HEK293 (cell line): ENCODE results near the gene OR13H1.

ENCODE experiments used
- CTCF ChIA-PET: fragments of 350-600 bp; formaldehyde crosslinking; extraction: SDS; loops from one replicate; lab custom pipeline; 2021; ENCODE audit warnings: antibody characterized with exemption; lab: Yijun Ruan, JAX
- POLR2A ChIA-PET: fragments of 300-600 bp; formaldehyde crosslinking; extraction: SDS; loops from one replicate; lab custom pipeline; 2020; ENCODE audit warnings: antibody characterized with exemption, inconsistent platforms; lab: Yijun Ruan, JAX
- H3K27ac ChIP-seq: fragments of 200-500 bp; sonication (Bioruptor generic); 2 replicates; pipeline ENCODE4 v1.5.1; 2014; ENCODE audit warnings: low read depth, low read length, control low read depth, inconsistent platforms; ENCODE audit errors: extremely low read depth
- H3K36me3 ChIP-seq, 2 experiments: fragments of 200-500 bp in 1 of 2; sonication (Bioruptor generic) in 1 of 2; 1 replicate in 1 of 2; 2 replicates in 1 of 2; pipeline ENCODE4 v1.5.1; 2014 to 2017; ENCODE audit warnings: inconsistent platforms in 2 of 2, low read length in 2 of 2; ENCODE audit not compliant: control insufficient read depth in 2 of 2, insufficient read depth in 1 of 2
- H3K4me1 ChIP-seq: fragments of 200-500 bp; sonication (Bioruptor generic); 2 replicates; pipeline ENCODE4 v1.5.1; 2014; ENCODE audit warnings: mild to moderate bottlenecking, low read length, inconsistent platforms; ENCODE audit not compliant: control insufficient read depth, insufficient read depth
- H3K4me3 ChIP-seq: 2 replicates; pipeline ENCODE4 v1.5.1; 2011; ENCODE audit warnings: low read depth, mild to moderate bottlenecking, control low read depth, low read length, moderate library complexity
- H3K9me3 ChIP-seq: fragments of 200-500 bp; sonication (Bioruptor generic); 2 replicates; pipeline ENCODE4 v1.5.1; 2014; ENCODE audit warnings: low read depth, low read length, inconsistent platforms; ENCODE audit not compliant: control insufficient read depth, insufficient read depth
- GLI2 ChIP-seq: fragments of 450-650 bp; formaldehyde crosslinking; IDR thresholded peaks from 2 replicates; pipeline ENCODE4; 2017; ENCODE audit warnings: missing biosample characterization, missing genetic modification characterization, low read depth, borderline replicate concordance
- GLIS2 ChIP-seq: fragments of 450-650 bp; formaldehyde crosslinking; IDR thresholded peaks from 2 replicates; pipeline ENCODE4 v1.5.1; 2016; ENCODE audit warnings: missing biosample characterization, missing genetic modification characterization
- SALL2 ChIP-seq: fragments of 450-650 bp; formaldehyde crosslinking; IDR thresholded peaks from 2 replicates; pipeline ENCODE4 v1.5.0; 2017; ENCODE audit warnings: missing biosample characterization, mild to moderate bottlenecking, missing genetic modification characterization, borderline replicate concordance
- ZBTB1 ChIP-seq: fragments of 450-650 bp; formaldehyde crosslinking; IDR thresholded peaks from 2 replicates; pipeline ENCODE4 v1.5.1; 2016; ENCODE audit warnings: missing biosample characterization, missing genetic modification characterization
- ZNF140 ChIP-seq: fragments of 450-650 bp; formaldehyde crosslinking; IDR thresholded peaks from 2 replicates; pipeline ENCODE4 v1.5.1; 2016; ENCODE audit warnings: missing biosample characterization, missing genetic modification characterization
- ZNF223 ChIP-seq: fragments of 450-650 bp; formaldehyde crosslinking; IDR thresholded peaks from 2 replicates; pipeline ENCODE4 v1.5.1; 2016; ENCODE audit warnings: missing biosample characterization, missing genetic modification characterization
- ZNF274 ChIP-seq, 2 experiments: fragments of 200-500 bp in 1 of 2; fragments of 450-650 bp in 1 of 2; sonication (Bioruptor generic) in 1 of 2; formaldehyde crosslinking in 1 of 2; IDR thresholded peaks; 2 replicates each; pipeline versions ENCODE4 v1.5.1 to v1.6.1; 2014 to 2016; ENCODE audit warnings: borderline replicate concordance in 1 of 2, inconsistent platforms in 1 of 2, low read length in 1 of 2, missing biosample characterization in 1 of 2, missing genetic modification characterization in 1 of 2
- ZNF596 ChIP-seq: fragments of 450-650 bp; IDR thresholded peaks from 2 replicates; pipeline ENCODE4 v1.5.0; 2018; ENCODE audit warnings: missing biosample characterization, mild to moderate bottlenecking, missing genetic modification characterization, moderate library complexity
- ZNF664 ChIP-seq: fragments of 450-650 bp; formaldehyde crosslinking; IDR thresholded peaks from 2 replicates; pipeline ENCODE4 v1.5.1; 2016; ENCODE audit warnings: missing biosample characterization, missing genetic modification characterization
- ZNF747 ChIP-seq: fragments of 450-650 bp; formaldehyde crosslinking; IDR thresholded peaks from 2 replicates; pipeline ENCODE4 v1.5.1; 2016; ENCODE audit warnings: missing biosample characterization, missing genetic modification characterization
- ZNF777 ChIP-seq: fragments of 450-650 bp; formaldehyde crosslinking; IDR thresholded peaks from 2 replicates; pipeline ENCODE4 v1.5.1; 2017; ENCODE audit warnings: missing biosample characterization, missing genetic modification characterization, borderline replicate concordance
- ZNF843 ChIP-seq: fragments of 450-650 bp; formaldehyde crosslinking; IDR thresholded peaks from 2 replicates; pipeline ENCODE4 v1.5.1; 2016; ENCODE audit warnings: missing biosample characterization, missing genetic modification characterization
- TF ChIP-seq, protein P1 (sequence below): fragments of 450-650 bp; formaldehyde crosslinking; IDR thresholded peaks from 2 replicates; pipeline ENCODE4 v1.5.1; 2016; ENCODE audit warnings: missing biosample characterization, missing genetic modification characterization
- TF ChIP-seq, protein P2 (sequence below): fragments of 450-650 bp; IDR thresholded peaks from 2 replicates; pipeline ENCODE4 v1.5.1; 2018; ENCODE audit warnings: missing biosample characterization, mild to moderate bottlenecking, missing genetic modification characterization
- TF ChIP-seq, protein P3 (sequence below): fragments of 450-650 bp; formaldehyde crosslinking; IDR thresholded peaks from 2 replicates; pipeline ENCODE4 v1.5.1; 2016; ENCODE audit warnings: missing biosample characterization, missing genetic modification characterization, borderline replicate concordance

OR13H1 gene

DNA sequence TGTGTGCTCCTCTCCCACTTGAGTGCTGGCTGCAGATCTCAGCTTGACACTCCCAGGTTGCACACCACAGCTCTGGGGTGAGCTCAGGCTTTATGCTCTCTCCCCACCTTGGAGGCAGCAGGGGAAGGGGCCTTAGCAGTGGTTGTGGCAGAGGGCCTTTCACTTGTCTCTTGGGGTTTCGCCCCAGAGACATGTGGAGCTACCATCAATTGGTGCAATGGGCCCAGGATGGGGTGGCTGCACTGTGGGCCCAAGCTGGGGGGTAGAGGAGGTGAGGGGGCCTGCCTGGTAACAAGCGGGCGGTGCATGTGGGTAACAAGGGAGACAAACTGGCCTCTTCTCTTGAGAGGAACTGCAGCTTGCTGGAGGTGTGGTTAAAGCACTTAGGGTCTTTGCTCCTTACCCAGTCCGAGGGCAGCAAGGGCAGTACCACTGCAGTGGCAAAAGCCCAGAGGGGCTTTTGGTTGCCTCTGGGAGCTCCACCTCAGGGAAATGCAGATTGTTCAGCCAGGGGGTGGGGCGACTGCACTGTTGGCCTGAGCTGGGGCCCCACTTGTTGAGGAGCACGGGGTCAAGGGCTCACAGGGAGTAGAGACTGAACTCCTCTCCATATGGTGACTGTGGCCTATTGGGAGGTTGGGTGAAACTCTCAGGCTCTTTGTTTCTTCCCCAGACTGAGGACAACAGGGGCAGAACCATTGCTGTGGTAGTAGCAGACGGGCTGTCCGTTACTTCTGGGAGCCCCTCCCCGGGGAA is 30.5 kb upstream of the OR13H1 start:
- Histone ChIP-seq H3K4me3 (no peak overlapping the region), H3K27ac (no peak overlapping the region), H3K4me1 (no peaks in the 10 kb centered on the region), H3K9me3 (no peaks in the 10 kb centered on the region; the same call in 1 of the 2 replicates), H3K36me3 (no peaks in the 10 kb centered on the region)
- ChIA-PET CTCF (interaction anchor here (0.7 kb wide), 1 partner anchor 30 kb away, joined by 3 read pairs; no protein-coding TSS in a partner anchor), POLR2A (no interaction called here)
- no peak for TF ChIP-seq ZNF596 (tag by site-specific recombination)
- TF ChIP-seq SALL2 = no peak
- TF ChIP-seq, protein P1, sequence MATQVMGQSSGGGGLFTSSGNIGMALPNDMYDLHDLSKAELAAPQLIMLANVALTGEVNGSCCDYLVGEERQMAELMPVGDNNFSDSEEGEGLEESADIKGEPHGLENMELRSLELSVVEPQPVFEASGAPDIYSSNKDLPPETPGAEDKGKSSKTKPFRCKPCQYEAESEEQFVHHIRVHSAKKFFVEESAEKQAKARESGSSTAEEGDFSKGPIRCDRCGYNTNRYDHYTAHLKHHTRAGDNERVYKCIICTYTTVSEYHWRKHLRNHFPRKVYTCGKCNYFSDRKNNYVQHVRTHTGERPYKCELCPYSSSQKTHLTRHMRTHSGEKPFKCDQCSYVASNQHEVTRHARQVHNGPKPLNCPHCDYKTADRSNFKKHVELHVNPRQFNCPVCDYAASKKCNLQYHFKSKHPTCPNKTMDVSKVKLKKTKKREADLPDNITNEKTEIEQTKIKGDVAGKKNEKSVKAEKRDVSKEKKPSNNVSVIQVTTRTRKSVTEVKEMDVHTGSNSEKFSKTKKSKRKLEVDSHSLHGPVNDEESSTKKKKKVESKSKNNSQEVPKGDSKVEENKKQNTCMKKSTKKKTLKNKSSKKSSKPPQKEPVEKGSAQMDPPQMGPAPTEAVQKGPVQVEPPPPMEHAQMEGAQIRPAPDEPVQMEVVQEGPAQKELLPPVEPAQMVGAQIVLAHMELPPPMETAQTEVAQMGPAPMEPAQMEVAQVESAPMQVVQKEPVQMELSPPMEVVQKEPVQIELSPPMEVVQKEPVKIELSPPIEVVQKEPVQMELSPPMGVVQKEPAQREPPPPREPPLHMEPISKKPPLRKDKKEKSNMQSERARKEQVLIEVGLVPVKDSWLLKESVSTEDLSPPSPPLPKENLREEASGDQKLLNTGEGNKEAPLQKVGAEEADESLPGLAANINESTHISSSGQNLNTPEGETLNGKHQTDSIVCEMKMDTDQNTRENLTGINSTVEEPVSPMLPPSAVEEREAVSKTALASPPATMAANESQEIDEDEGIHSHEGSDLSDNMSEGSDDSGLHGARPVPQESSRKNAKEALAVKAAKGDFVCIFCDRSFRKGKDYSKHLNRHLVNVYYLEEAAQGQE (tag by site-specific recombination) = no peak
- no peak for TF ChIP-seq ZNF140 (tag by site-specific recombination)
- no peak for TF ChIP-seq ZNF777 (tag by site-specific recombination)
- no peak for TF ChIP-seq ZNF664 (tag by site-specific recombination)
- TF ChIP-seq ZNF223 = no peak
- no peak for TF ChIP-seq GLI2 (tag by site-specific recombination)
- no peak for TF ChIP-seq GLIS2 (tag by site-specific recombination)
- no peak for TF ChIP-seq ZNF274 (IDR thresholded peaks at IDR 0.05; ENCODE audit: low read length)
- TF ChIP-seq ZNF274 (tag by site-specific recombination; IDR thresholded peaks at IDR 0.05; ENCODE audit: borderline replicate concordance) = no peak
- TF ChIP-seq ZNF747 (tag by site-specific recombination) = no peak
- TF ChIP-seq, protein P2, sequence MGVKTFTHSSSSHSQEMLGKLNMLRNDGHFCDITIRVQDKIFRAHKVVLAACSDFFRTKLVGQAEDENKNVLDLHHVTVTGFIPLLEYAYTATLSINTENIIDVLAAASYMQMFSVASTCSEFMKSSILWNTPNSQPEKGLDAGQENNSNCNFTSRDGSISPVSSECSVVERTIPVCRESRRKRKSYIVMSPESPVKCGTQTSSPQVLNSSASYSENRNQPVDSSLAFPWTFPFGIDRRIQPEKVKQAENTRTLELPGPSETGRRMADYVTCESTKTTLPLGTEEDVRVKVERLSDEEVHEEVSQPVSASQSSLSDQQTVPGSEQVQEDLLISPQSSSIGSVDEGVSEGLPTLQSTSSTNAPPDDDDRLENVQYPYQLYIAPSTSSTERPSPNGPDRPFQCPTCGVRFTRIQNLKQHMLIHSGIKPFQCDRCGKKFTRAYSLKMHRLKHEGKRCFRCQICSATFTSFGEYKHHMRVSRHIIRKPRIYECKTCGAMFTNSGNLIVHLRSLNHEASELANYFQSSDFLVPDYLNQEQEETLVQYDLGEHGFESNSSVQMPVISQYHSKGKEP (tag by site-specific recombination) = no peak
- TF ChIP-seq ZNF843 (tag by site-specific recombination) = no peak
- TF ChIP-seq, protein P3, sequence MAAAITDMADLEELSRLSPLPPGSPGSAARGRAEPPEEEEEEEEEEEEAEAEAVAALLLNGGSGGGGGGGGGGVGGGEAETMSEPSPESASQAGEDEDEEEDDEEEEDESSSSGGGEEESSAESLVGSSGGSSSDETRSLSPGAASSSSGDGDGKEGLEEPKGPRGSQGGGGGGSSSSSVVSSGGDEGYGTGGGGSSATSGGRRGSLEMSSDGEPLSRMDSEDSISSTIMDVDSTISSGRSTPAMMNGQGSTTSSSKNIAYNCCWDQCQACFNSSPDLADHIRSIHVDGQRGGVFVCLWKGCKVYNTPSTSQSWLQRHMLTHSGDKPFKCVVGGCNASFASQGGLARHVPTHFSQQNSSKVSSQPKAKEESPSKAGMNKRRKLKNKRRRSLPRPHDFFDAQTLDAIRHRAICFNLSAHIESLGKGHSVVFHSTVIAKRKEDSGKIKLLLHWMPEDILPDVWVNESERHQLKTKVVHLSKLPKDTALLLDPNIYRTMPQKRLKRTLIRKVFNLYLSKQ (tag by site-specific recombination) = no peak

DNA sequence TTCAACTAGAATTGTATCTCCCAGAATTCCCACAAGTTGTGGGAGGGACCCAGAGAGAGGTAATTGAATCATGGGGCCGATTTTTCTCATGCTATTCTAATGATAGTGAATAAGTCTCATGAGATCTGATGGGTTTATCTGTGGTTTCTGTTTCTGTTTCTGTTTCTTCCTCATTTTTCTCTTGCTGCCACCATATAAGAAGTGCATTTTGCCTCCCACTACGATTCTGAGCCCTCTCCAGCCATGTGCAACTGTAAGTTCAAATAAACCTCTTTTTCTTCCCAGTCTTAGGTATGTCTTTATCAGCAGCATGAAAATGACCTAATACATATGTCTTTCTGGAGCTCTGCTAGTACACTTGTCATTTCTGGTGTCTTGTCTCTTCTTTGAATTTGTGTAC is 22.1 kb upstream of the OR13H1 start:
- CTCF ChIA-PET = interaction anchor here (0.7 kb wide), 1 partner anchor 1520 kb away, joined by 3 read pairs; no protein-coding TSS in a partner anchor
- H3K4me3 ChIP-seq = no peak overlapping the region
- H3K36me3 ChIP-seq = no peaks in the 10 kb centered on the region
- H3K4me1 ChIP-seq = no peaks in the 10 kb centered on the region
- TF ChIP-seq ZBTB1 = no peak
- POLR2A ChIA-PET = interaction anchor here (0.7 kb wide), 1 partner anchor 187 kb away, joined by 3 read pairs; no protein-coding TSS in a partner anchor
- no peak overlapping the region for H3K27ac ChIP-seq
- H3K9me3 ChIP-seq = no peaks in the 10 kb centered on the region
